GM19452 (cell line): ENCODE measurements around the gene NR1D1.

Experiments
- ATAC-seq: cut with Tn5 transposase; IDR thresholded peaks from one replicate; pipeline ENCODE4 v1.9.1; 2021; ENCODE audit not compliant: unreplicated experiment

Gene NR1D1

DNA sequence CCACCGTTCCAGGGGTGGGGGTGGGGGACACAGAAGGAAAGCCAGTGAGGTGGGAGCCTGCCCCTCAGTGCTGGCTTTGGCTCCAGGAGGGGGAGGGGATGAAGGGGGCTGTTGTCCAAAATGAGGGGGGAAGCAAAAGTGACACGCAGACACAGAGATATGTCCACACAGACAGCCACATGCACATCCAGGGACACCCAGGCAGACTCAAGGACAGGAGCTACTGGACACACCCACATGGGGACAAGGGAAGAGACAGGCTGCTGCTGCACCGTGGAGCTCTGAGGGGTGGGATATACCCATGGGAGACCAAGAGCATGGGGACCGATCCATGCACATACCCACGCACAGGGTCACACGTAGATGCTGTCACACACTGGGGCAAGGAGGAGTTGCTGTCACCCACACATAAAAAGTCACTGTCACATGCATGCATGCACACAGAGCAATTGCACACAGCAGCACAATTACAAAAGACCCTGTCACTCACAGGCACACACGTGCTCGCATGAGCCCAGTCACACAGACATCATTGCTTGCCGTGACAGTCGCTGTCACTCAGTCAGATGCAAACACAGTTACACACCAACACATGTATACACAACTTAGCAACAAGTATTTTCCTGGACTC lies 36.4 kb downstream of the NR1D1 start:
- no peak for ATAC-seq

DNA sequence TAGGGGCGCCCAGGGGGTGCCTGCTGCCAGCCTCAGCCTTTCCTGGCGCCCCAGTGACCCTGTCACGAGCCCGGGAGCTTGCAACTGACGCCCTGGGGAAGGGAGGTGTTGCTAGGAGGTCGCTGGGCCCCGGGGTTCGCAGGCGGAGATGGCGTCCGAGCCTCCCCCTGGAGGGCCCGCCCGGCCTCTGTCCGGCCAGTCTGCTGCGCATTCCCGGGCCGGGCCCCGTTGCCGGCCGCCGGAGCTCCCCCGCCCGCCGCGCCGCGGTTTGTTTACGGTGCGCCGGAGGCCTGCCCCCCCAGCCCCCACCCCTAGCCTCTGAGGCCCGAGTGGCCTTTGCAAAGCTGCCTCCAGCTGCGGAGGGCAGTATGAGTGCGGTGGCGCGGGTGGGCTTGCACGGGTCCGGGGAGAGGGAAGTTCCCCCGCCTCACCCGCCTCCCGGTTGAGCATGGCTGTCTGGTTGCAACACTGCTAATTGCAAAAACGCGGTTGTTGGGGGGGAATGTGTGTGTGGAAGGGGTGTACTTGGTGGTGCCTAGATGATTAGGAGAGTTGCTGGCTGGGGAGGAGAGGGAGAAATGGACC lies 37.1 kb downstream of the NR1D1 start:
- ATAC-seq: peak; percentile 29

DNA sequence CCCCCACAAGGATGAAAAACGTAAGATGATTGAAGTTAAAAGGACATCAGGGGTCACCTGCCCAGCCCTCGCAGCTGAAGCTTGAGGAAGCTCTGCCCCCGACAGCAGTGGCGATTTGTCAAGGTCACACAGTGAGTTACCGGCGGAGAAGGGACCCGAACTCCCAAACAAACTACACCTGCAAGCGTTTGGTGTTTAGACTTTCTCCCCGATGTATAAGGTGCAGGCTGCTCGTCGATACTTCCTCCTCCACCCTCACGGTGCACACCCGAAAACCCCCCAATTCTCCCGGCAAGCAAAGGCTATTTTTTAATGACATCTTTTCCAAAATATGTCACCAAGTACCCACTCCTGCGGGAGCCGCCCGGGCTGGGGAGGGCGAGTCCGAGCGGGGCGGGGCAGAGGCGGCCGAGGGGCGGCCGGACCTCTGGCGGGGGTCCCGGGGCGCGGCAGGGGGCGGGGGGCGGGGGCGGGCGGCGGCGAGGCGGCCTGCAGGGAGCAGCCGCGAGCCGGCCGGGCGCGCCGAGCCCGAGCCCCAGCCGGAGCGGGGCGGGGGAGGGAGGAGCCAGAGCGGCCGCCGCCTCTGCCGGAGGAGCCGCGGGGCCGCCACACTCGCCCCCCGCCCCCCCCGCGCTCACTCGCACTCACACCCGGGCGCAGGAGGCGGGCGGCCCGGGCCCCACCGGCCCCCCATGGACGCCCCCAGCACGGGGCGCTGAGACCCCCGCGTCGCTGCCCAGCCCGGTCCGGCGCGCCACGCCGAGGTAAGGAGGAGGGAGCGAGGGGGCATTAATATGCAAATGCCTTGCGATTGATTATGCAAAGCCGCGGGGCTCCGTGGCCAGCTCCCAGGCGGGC lies 37.8 kb downstream of the NR1D1 start, which contains the start of gene THRA:
TSS of gene THRA (plus strand) at position 637 of the 858 bp plus-strand sequence. CDS start 11,524 bp downstream, outside the sequence.
- peak; percentile 62 for ATAC-seq

DNA sequence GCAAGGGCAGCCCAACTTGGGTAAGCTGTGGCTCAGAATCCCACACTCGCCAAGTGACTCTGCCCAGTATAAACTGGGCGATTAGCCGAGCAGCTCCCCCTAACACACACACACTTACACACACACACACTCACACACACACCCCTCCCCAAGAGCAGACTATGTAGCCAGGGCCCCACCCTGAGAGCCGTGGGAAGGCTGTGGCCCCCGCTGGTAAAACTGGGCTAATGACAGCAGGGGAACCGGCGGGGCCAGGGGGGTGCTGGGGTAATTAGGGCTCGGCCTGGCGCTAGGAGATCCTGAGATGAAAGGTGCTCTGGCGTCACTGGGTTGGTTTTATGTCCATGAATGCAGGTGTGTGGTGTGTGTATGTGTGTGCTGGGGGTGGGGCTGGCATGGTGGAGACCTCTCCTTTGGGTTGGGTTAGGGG lies 38.8 kb downstream of the NR1D1 start:
- no peak for ATAC-seq

DNA sequence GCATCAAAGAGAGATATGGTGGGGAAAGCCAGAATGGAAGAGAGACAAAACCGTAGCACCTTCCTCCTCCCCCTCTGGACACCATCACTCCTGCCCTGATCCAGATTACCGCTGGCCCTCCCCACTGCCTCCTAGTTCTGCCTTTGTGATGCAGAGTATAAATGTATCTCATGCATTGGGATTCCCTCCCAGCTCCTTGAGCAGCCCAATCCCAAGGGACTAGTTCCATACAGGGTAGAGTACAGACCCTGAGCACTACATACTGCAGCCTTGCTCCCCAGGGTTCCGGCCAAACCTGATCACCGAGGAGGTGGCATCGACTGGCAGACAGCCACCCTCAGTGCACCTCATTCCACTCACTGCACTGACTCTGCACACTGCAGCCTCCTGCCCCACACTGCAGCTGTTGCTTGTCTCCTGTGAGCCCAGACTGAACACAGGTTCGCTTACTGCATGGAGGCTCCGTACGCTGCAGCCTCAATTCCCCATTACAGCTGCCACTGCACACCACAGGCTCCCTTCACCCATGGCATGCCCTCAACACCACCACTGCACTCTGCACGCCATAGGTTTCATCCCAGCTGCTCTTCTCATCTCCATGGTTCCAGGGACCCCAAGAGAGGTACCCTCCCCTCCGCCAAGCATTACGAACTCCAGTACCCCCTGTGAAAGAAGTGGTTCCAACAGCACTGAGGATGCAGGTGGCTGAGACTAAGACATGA lies 39.3 kb downstream of the NR1D1 start:
- no peak for ATAC-seq

DNA sequence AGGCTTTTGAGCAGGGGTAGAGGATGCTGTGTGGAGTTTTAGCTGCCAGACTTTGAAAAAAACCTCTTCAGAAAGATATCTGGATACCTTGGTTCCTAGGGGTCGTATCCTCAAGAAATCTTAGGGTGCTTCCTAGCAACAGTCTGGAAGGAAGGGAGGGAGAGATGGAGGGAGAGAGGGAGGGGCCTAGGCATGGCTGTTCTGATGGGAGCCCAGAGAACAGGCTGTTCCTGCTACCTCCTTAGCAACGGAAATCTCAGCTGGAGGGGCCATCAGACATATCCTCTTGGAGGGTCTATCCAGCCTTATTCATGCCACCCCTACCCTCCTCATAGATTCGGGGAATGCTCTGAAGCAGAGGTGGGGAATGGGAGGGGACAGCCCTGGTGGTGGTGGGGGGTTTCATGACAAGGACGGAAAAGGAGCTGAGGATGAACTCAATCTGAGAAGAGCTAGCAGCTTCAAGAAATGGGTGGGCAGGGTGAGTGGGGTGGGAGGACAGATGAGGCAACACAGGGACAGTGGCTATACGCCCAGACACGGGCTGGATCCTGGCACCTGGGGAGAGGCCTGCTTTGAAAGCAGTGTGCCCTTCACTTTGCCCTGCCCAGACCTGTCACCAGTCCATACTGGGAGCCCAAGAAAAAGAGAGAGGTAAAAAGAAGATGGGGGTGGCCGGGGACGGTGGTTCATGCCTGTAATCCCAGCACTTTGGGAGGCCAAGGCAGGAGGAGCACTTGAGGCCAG lies 40.5 kb downstream of the NR1D1 start:
- ATAC-seq: no peak

DNA sequence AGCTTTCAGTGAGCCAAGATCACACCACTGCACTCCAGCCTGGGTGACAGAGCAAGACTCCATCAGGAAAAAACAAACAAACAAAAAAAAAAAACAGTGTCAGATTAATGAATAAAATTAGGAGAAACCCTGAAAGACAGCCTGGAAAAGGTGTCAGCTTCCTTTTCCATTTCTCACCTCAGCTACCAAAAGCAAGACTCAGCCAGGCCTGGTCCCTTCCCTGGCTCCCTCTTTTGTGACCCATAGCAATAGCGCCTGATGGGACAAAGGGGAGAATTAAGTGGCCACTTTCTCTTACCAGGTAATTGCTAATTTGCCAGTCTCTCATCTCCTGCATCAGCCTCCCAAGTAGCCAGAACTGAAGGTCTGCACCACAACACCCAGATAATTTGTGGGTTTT lies 41.5 kb downstream of the NR1D1 start:
- ATAC-seq: no peak

DNA sequence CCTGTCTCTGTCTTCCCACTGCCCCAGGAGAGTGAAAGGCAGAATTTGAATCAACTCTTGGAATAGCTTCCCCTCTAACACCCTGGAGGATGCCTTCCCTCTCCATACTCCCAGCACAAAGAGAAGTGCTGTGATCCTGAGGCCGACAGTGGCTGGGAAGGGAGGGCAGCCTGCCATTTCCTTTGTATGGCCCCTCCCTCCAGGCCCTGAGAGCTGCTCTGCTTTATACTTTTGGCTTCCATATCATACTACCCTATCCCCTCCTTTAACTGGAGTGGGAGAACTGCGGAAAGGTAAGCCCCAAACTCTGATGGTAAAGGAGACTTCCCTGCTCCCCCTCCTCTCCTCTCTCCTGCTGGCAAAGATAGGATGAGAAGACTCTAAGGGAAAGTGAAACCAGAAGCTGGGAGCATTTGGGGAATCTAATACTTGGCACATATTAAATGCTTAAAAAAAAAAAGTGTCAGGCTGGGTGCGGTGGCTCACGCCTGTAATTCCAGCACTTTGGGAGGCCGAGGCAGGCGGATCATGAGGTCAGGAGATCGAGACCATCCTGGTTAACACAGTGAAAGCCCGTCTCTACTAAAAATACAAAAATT lies 42.1 kb downstream of the NR1D1 start:
- no peak for ATAC-seq

DNA sequence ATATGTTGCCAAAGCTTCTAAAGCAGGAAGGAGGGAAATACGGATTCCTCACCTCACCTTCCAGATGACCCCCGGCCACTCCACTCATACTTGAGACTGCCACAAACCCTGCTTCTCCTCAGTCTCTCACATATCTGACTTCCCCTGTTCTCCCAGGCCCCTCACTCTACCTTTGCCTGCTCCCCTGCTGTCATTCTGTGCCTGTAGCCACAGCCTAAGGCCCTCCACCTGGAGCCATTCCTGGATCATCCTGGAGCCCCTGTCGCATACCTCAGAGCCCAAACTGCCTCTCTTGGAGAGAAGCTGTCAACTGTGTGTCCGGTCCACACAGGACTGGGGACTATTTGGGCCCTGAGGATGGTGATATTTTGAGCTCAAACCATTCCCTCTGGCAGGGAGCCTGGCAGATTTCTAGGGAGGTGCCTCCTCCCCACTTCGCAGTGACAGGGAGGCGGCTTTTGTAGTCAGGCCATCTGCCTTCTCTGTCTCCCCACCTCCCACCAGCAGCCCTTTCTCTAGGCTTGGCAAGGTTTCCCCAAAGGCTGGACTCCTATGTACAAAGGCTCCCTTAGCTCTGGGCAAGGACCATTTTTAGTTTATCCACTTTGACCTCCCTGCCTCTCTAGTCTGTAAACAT lies 43.9 kb downstream of the NR1D1 start:
- ATAC-seq: no peak
